Putamen (tissue), 1 donor: ENCODE results near the gene ATG4C.

Experiments used
- DNase-seq: peaks from one replicate; pipeline ENCODE4 v3.0.0-alpha.2; 2016; ENCODE audit warnings: low spot score

ATG4C gene

GRCh38 chr1:62905309-62905708 is 121.4 kb downstream of the ATG4C start:
- no peak for DNase-seq

DNA sequence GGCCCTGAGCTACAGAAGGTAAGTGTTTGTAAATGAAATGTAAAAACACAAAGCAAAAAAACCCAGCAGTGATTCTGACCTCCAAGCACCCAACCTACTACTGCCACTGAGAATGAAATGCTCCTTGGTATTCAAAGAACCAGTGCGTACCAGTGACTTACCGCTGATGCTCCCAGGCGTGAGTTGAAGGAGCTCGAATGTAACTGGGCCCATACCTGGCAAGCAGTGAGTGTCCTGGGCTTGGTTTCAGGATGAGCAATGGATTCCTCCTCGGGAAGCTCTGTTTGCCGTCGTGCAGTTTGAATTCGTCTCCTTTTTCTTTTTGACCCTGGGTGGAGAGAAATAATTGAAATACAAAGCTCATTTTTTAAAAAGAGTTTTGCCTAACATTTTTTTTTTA is 121.9 kb downstream of the ATG4C start:
- DNase-seq: no peak

GRCh38 chr1:62906428-62906886 is 122.5 kb downstream of the ATG4C start:
- no peak for DNase-seq

GRCh38 chr1:62908168-62908695 is 124.3 kb downstream of the ATG4C start:
- DNase-seq: no peak

- no peak for DNase-seq
Observed at GRCh38 chr1:62912028-62912638, 128.2 kb downstream of the ATG4C start.
